GM19467 (cell line): ENCODE results near the gene CDH23.
A peak's percentile ranks its signal among the peaks of the same experiment; 100 is the strongest.

Source experiments
- ATAC-seq: cut with Tn5 transposase; IDR thresholded peaks from one replicate; pipeline ENCODE4 v1.9.1; 2021; ENCODE audit warnings: mild to moderate bottlenecking, moderate library complexity; ENCODE audit not compliant: unreplicated experiment

CDH23 gene

GRCh38 chr10:71761541-71762113 is 364.9 kb downstream of the CDH23 start:
- no peak for ATAC-seq

DNA sequence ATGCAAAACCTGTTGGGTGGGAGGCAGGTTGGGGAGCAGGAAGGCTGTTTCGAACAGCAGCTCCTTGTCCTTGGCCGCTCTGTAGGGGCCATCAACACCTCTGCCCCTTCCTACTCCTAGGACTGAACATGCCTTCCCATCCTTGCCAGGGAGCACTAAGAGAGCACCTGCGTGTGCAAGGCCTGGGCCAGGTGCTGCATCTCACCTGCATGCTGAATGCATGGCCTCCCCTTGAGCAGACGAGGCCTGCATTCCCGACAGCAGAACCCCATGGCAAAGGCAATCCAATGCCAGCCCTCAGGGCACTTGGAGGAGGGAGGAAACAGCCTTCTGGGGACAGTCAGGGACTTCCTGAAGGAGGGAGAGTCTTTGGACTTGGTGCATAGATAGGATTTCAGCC is 365.6 kb downstream of the CDH23 start:
- no peak for ATAC-seq

DNA sequence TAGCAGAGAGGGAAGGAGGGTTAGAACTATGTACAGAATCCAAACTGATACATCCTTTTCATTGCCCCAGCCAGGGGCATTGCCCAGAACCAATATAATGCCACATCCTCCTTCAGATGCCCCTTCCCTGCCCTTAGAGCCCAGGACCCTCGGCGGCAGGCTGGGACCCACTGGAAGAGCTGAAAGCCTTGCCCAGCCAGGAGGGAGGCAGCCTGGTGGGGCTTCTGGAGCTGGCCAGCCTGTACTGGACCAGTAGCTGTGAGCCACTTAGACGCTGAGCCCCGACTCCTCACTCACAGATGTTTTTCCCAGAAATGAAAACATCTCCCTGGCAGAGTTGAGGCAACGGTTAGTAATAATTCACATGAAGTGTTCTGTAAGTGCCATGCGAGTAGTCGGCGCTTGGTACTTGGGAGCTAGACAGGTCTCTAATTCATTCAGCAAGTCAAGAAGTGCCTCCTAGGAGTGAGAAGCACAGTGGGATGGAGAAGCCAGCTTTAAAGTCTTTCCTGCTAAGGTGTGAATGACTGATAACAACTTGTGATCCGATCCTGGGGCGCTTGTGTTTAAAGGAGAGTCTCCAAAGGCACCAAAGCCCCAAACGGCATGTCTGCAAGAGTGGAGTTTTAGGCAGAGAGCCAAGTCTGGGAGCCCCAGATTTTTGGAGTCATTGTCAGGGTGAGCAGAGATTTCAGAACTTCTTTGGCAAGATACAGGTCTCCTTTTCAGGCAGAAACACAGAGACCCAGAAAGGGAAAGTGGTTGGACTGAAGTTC is 366.8 kb downstream of the CDH23 start:
- ATAC-seq = no peak

DNA sequence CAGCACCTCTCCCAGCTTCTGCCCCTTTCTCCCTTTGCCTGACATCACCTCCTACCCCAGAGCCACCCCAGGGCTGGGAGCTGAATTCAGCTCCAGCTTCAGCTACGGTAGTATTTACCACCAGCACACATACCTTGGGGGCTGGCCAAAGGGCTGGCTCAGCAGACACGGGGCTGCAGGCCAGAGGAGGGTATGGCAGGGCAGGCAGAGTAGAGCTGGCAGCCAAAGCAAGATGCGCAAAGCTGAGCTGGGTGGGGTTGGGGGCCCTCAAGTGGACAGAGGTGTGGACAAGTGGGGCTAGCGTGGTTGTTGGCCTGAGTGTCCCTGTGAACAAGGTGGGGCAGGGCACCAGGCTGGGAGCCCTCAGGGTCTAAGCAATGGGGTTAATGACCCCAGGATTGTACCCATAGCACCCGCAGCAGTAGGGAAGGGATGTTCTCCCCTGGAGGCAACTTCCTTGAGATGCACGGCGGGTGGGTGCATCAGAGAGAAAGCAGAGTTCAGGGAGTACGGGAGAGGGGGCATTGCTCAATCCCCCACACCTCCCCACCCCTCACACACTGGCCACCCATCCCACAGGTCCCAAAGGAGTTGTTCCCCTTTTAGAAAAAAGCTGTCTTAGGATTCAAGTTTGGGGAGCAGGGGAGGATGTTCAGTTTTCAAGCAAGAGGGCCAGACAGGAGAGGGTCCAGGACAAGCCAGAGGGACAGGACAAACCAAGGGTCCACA is 368.6 kb downstream of the CDH23 start:
- ATAC-seq = no peak

DNA sequence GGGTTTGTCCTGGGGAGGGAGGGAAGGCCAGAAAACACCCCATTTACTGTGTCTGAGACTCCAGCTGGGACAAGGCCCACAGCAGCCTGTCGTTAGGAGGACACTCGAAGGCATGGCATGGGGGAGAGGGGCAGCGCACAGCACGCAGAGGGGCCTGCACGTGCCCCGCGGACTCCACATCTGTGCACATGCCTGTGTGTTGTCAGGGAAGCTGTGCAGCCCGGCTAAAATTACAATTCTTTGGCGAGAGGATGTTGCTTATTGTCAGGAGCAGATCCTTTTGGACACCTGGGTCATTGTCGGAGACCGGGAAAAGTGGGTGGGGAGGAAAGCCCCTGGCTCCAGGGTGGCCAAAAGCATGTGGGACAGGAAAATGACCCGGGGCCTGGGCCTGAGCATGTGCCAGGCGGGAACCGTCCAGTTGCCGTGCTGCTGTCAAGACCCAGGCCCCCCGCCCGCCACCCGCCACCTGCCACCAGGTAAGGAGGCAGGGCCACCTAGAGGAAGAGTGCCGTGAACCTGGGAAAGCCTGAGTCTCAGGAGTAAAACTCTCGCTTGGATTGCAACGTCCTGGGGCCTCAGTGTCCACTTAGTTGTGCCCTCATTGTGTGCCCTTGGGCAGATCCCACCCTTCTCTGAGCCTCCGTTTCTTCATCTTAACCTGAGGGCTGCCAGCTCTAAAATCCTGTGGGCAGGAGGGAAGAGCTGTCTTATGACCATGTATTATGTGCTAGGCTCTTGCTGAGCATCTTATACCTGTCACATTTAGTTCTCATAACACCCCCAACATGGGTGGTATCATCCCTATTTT is 369.4 kb downstream of the CDH23 start:
- ATAC-seq = no peak

- no peak for ATAC-seq
Observed at GRCh38 chr10:71766717-71767419, 370.1 kb downstream of the CDH23 start.

DNA sequence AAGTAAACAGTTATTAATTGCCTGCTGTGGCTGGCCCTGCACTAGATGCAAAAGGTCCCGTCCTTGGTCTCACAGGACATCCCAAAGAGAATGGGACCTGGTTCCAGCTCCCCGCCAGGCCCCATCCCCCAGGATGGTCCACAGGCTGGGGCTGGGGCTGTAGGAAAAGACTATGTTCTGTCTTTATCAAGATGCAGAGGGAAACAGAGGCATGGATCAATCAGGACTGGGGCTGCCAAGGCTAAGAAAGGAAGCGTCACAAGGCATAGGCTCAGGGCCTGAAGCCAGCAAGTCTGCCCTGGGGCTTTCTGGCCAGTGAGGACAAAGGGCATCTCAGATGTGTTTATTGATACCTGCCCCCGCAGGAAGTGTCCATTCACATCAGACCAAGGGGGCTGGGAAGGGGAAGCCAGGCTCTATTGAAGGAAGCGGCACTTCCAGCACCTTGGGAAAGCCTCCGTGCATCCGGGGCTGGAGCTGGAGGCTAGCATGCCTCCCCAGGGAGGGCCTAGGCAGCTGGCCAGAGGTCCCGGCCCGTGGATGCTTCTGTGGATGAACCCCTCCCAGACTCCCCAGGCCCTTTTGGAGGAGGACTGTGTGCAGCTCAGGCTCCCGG is 370.8 kb downstream of the CDH23 start:
- no peak for ATAC-seq

DNA sequence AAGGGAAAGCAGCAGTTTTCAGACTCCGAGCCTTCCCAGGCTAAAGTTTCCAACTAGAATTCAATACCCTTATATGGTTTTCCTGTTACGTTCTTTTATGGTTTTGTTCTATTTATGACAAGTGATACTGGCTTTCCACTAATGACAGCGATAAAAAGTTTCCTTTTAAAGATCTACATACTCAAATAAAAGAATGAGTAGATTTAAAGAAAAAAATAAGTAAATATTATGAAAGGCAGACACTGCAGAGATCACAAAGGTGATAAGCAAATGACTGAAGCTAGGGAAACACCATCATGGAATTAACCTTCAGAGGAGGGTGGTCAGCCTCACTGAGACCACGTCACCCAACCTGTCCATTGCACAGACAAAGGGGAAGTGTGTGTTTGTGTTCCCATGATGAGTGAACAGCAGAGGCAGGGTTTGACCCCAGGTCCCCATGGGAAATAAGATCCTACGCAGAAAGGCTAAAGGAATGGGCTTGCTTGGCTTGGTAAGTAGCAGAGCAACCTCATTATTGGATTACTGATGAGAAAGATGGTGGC is 372.6 kb downstream of the CDH23 start:
- peak; percentile 9 for ATAC-seq

- no peak for ATAC-seq
Observed at GRCh38 chr10:71770255-71770654, 373.5 kb downstream of the CDH23 start.

- ATAC-seq = no peak
Observed at GRCh38 chr10:71770789-71771188, 374.1 kb downstream of the CDH23 start.

GRCh38 chr10:71771204-71771603 is 374.5 kb downstream of the CDH23 start:
- no peak for ATAC-seq

GRCh38 chr10:71771821-71772617 is 375.3 kb downstream of the CDH23 start:
- ATAC-seq = no peak

GRCh38 chr10:71772832-71773220 is 376.1 kb downstream of the CDH23 start:
- ATAC-seq = no peak

- ATAC-seq = peak; percentile 52
Observed at GRCh38 chr10:71773221-71773971, 376.7 kb downstream of the CDH23 start, which contains the start of gene VSIR. VSIR (minus strand) TSS chr10:71773520; CDS start chr10:71773439, 81 bp downstream.

- ATAC-seq = no peak
Observed at GRCh38 chr10:71774916-71775702, 378.4 kb downstream of the CDH23 start.

- ATAC-seq = no peak
Observed at GRCh38 chr10:71776481-71776925, 379.8 kb downstream of the CDH23 start.

DNA sequence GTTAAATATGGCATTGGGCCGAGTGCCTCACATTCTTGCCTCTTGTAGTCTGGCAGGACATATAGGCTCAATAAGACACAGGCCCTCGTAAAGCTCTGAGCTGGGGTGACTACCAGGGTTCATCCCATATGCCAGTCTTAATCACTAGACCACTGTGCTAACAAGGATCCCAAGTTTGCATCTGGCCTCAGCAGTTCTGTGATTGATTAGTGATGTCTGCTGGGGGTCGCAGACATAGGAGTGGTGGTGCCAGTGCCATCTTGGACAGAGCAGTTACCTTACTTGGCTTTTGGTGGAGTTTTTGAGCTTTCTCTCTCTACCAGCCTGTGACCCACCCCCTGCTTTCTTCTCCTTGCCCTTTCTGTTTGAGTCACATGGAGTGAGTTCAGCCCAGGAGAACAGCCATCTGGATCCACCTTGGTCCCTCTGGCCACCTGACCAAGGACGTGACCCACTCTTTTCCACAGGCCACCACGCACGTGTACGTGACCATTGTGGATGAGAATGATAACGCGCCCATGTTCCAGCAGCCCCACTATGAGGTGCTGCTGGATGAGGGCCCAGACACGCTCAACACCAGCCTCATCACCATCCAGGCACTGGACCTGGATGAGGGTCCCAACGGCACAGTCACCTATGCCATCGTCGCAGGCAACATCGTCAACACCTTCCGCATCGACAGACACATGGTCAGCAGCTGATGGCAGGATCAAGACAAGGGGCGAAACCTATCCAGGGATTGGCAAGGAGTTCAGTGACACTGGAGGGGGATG is 380.7 kb downstream of the CDH23 start:
- no peak for ATAC-seq
